NOMO-1 treated with dmso at 0.1 percent for 144 hours (cell line): ENCODE measurements around the gene HOTAIR.

Experiments
- DNase-seq: peaks from one replicate; lab custom pipeline; 2025; ENCODE audit not compliant: unreplicated experiment; lab: John Stamatoyannopoulos, UW

HOTAIR gene

DNA sequence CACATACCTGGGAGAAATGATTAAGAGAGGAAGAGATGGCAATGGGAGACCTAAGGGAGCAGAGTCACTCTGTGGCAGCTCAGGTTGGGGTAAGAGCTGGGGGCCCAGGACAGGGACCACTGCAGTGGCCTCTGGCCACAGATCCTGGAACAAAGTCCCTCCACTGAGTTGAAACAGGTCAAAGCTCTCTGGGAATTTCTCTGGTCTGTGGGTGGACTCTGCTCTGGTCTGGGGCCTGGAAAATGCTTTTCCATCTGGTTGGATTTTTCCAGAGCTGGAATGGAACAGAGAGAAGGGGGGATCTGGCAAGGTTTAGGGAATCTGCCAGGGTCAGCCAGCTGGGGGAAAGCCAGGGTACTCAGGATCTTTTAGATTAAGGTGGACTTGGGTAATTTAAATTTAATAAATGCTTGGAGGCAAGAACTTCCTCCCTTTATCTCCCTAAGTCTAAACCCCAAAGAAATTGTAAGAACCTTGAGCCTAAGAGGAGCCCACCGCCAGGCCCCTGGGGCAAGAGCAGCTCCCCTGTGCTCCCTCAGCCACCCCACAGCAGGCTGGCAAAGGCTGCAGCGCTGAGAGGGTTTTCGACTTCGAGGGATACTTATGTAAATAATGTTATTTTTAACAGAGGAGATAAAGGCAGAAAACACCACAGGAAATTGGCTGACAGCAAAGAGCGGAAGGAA lies 13.9 kb upstream of the HOTAIR start:
- DNase-seq = no peak

DNA sequence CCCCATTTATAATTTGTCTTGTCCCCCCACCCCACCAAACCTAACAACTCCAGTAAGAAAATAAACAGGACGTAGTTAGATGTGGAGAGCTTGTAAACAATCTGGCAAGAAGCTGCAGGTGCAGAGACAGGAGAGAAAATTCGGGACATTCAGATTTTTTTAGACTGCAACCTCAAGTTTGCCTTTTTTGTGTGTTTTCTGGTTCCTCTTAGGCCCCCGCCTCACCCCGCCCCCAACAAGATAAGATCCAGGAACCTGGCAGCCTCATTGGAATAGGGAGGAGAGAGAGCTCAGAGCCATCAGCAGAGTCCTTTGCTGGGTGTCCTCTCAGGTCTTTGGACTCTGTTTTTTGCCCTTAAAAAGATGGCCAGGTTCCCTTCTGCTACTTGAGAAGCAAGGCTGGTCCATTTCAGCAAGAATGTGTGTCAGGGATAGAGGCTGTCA lies 13.1 kb upstream of the HOTAIR start:
- no peak for DNase-seq

DNA sequence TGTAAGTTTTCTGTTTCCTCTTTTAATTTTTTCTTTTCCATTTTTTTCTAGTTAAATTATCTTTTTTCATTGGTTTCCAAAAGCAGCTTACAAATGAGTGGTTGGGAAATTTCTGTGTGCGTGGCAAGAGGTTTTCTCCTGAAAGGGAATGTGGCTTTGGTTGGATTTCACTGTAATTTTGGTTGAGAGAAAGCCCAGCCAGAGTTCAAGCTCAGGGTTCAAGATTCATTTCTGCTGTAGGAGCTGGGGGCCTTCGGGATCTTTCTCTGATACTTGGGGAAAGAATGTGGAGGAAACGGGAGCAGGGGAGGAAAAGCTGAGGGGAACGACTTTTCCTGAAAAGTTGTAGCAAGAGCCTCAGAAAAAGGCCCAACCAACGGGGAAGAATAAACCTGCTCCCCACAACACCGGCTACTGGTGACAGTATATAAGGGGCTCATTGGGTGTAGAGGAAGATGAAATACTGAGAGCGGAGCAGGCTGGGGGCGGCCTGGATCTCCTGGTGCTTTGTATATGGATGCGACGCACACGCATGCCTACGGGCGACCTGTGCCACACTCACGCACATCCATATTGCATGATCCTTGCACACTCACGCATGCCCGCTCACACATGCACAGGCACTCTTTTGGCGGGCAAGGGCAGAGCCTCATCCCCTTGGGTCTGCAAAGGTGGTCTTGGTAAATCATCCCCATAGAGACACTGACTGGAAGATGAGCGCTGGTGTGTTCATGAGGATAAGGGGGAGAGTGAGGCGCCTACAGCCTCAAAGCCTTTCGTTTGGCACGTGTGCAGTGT lies 12.1 kb upstream of the HOTAIR start:
- no peak for DNase-seq

DNA sequence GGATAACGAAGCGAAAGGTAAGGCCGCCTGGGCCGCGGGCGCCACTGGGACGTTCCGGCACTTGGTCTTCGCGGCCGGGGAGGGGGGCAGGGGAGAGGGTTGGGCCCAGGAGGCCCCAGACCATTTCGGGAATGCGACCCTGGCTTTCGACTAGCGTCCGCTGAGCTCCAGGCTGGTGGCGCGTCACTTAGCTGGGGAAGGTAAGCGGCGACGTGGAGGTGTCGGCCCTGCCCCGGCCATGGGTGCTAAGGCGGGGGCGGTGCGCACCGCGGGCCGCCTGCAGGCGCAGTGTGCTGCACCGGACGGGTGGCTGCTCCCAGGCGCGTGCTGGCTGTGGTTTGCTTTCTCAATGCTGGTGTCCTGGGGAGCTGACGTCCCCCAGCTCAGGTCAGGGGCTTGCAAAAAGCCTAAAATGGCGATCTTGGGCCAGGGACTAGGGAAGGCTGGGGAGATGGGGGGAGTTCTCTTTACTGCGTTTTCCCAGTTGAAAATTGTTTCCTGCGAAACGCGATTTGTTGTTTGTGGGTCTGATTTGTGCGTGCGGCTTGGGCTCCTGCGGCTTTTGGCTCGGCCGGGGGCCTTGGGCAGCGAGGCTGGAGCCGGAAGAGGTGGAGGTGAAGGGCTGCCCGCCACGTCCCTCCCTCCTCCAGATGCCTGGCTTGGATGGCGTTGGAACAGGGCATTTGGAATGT lies 11.4 kb upstream of the HOTAIR start:
- DNase-seq = no peak

DNA sequence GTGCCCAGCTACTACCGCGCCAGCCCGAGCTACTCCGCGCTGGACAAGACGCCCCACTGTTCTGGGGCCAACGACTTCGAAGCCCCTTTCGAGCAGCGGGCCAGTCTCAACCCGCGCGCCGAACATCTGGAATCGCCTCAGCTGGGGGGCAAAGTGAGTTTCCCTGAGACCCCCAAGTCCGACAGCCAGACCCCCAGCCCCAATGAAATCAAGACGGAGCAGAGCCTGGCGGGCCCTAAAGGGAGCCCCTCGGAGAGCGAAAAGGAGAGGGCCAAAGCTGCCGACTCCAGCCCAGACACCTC lies 10.9 kb upstream of the HOTAIR start:
- no peak for DNase-seq

DNA sequence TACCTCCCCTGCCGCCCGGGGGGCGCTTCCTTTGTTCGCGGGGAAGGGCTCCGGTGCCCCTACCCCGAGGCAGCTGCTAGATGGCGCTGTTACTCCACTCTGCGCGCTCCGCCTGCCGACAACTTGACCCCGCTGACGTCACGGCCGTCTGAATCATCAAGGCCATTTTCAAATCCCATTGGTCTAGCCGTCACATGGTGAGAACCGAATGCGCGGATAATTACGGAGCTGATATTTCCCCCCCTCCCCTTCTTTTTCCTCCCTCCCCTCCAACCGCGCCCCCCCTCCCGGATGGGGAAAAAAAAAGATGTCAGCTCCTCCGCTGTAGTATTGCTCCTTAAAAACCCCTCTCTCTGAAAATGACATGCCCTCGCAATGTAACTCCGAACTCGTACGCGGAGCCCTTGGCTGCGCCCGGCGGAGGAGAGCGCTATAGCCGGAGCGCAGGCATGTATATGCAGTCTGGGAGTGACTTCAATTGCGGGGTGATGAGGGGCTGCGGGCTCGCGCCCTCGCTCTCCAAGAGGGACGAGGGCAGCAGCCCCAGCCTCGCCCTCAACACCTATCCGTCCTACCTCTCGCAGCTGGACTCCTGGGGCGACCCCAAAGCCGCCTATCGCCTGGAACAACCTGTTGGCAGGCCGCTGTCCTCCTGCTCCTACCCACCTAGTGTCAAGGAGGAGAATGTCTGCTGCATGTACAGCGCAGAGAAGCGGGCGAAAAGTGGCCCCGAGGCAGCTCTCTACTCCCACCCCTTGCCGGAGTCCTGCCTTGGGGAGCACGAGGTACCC lies 10.3 kb upstream of the HOTAIR start, which contains the start of gene HOXC10:
TSS of gene HOXC10 (plus strand) at position 246 of the 791 bp plus-strand sequence. CDS start at position 360, 114 bp downstream.
- peak; percentile 72 for DNase-seq

DNA sequence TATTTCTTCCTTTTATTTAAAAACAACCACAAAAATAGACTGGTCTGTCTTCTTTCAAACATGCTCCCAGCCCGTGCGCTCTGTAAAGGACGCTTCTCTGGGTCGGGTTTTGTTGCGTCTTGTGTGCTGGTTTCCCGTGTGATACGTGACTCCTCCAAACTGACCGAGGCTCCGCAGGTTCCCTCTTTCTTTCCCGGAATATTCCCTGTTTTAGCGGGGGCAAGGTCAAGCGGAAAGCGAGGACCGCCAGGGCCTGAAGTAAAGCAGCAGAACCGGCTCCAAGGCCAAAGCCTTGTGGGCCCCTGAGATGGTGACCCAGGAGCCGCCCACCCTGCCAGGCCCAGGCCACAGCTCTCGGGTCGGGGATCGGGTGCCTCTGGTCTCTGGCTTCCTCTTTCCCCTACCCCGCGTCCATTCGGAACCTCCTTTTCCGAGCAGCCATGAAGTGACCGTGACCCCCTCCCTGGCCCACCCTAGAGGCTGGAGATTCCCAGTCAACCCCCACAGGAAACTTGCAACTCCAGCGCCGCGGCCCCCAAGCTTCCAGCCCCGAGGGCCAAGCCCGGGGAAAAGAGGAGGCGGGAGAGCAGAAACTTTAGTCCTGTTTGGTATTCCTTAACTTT lies 9.3 kb upstream of the HOTAIR start:
- no peak for DNase-seq

DNA sequence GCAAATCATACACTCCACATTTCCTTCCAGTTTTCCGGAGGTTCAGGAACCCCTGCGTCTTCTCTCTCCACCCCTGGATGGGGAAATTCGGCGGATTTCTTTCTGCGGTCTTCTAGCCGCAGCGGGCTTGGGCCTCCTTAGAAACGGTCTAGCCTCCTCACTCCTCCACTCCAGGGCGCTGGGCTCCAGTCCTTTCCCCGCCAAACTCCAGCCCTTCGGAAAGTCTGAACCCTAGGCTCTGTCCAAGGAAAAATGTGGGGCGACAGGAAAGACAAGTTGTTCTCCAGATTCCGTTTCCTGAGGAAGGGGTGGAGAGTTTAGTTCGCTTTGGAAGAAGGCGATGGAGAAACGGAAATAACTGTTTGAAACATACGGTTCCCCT lies 8.8 kb upstream of the HOTAIR start:
- no peak for DNase-seq

DNA sequence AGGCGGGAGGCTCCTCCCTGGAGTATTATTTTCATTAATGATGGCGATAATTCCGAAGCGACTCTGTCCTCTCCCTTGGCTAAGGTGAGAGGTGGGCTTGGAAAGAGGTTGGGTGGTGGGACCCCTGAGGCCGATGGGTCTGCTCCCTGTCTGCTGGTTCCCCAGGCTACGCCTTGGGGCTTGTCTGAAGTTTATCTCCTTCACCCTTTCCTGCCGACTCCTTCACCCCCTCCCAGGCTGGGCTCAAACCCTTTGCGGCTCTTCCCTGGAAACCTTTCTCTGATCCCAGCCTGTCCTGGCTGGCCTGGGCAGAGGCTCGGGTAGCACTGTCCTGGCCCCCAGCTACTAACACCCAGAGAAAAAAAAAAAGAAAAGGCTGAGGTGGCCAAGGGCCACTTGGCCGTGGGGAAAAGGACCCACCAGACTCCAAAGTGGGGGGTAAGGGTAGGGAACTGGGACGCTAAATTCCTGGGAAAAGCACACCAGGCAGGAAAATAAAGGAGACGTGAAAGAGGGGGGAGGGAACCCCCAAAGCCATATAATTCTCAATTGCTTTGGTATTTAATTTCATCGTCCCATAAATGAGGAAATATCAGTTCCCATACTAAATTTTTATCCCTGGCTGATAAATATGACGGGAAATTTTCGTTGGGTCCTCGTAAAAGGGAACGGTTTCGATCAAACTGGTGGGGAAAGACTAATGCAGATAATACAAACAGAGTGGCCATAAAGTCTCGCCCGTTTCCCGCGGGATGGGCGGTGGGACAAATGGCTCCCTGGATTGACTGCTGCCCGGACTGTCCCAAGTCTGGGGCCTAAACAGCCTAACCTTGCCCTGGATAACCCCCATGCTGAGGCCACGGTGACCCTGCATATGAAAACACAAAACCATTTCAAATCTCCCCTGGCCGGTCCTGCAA lies 8.2 kb upstream of the HOTAIR start:
- no peak for DNase-seq

DNA sequence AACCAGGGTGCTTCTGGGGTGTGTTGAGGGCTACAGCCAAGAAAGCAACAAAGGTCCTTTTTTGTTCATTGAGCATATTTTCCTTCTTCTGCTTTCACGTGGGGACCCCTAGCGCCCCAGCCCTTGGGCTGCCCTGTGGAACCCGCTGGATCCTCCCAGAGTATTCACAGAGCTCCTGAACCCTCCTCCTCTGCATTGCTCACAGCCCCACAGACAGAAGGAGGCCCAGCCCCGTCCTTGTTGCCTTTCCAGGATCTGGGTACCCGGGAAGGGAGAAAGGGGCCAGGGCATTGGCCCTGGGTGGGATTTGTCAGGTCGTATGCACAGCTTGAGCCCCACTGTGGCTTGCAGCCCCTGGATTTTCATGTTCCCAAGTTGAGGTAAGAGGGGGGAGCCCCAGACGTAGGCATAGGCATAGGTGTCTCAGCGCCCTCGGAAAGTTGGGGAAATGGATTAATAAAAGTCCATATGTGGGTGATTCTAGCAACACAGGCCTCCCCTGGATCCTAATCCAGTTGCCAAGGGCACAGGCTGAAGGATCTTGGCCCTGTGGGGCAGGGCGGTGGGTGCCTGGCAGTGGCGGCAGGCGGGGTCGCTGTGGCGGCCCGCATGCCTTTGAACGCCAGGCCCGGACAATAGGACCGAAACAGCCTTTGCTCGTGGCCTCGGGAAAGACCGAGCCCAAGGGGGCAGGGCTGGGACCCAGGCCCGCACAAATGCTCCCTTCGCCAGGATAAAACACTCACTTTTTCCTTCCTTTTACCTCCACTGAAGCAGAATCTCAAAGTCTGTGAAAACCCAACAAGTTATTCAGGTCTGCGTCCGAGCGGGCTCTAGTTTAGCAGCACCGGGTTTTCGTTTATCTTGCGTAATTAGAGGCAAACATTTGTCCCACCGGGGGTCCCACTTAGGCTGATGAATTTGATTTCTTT lies 7.1 kb upstream of the HOTAIR start:
- DNase-seq = no peak

DNA sequence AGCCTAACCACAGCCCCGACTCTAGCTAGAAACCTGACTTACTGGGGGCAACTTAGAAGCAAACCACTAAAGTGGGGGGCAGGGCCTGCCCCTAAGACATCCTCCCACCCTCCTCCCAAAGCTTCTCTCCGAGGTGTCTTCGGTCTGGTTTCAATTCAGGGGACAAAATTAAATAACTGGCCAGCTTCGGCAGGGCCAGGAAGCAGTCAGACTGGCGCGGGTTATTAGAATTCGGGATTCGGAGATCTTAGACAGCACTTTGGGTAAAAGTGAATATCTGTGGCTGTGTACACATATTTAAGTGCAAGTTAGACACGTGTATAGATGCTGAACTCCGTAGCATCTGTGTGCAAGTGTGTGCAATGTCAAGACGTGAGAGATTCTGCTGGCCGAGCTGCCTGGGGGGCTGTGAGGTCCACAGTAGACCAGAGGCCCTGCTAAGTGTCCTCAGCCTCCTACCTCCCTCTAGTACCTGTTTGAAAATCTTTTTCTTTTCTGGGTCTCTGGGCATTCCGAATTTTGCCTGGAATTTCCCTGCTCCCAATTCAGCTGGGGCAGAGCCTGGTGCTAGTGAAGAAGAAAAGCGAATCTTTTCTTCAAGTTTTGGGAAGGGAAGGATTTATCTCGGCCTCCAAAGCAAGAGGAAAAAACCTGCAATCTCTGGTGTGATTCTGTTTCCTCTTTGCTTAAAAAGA lies 6.2 kb upstream of the HOTAIR start:
- no peak for DNase-seq

DNA sequence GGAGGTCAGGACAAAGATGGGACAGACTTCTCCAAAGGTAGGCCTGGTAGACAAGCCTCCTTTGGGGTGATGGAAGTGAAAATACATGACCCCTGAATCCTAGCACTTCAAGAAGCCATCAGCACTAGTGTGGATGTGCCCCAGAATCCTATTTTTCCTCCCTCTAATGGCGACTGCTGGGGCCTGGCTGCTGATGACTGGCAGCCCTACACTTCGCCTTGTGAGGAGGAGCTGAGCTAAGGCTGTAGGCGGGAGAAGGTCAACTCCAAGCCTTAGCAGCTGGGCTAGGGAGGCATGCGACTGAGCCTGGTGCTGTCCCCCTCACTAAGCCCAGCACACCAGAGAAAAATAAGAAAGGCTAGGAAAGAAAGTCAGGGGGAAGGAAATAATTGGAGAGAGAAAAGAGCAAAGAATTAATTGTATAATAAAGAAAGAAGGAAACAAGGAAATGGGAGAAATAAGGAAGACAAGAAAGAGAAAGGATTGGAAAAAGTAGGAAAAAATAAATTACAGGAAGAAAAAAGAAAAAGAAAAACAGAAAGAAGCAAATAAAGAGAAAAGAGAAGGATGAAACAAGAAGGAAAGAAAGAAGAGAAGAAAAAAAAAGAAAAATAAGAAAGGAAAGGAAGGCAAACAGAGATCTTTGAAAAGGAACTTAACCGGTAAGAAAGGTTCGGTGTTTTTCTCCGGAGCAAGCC lies 5.5 kb upstream of the HOTAIR start:
- DNase-seq = no peak

DNA sequence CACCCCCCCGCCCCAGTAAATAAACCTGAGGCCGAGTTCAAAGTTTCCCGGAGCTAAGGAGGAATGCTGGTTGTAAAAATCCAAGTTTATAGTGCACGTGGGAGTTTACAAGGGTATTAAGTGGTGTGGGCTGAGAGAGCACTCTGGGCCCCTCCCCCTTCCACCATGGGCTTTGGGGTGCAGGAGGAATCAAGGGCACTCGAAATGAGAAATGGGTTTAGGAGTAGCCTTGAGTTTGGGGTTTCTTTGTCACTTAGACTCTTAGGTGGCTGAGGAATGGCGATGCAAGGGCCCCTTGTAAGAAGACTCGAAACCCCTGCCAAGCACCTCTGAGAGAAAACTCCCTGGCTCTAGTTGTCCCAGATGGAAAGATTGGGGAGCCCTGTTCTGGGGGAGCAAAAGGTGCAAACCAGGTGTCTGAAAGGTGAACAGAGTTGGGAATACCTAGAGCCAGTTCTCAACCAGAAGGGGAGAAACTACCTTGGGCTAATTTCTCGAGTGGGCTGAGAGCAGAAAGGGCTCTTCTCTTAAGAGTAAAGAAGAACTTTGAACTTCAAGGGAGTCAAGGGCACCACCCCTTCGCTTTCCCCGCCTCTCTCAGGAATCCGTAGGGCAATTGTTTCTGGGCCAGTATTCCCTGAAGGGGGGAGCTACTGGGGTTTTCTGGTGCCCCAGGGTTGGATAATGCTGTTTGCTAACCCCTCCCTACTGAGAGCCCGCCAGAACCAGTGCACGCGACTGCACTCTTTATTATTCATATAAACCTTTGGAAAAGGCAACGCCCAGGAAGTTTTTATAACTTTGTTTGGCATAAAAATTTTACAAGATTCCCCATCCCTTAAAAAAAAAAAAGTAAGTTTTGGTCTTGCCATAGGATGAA lies 4.0 kb upstream of the HOTAIR start:
- DNase-seq = no peak

DNA sequence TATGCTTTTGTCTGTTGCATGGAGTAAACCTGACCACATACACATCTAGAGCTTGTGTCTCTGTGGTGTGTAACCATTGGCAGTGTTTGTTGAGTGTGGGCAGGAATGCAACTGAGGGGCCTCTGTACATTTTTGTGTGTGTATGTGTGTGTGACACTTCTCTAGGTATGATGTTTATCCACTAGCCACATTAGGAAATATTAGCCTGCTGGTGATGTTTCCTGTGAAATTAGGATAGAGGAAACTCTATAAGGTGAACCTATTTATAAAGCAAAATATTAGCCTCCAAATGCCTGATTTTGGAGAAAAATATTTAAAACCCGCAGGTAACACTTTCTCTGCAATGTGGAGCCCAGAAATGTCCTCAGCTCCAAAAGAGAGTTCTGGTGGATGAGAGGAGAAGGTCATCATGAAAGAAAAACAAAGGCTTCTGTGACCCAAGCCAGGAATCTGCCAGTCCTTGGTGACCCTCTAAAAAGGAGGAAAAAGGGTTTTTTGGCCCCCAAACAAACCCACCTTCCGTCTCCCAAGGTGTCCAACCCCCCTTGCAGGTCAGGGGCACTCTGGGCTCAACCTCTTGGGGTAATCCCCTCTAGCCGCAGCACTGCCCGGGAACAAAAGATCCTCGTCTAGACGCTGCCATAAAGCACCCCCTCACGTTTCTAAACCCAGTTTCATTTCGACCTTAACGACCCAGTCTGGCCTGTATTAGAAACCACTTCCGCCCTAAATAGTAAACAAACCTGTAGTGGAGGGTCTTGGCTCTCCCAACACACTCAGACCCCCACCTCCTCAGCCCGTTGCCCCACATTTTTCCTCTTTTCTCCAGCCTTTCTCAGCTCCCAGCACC lies 3.1 kb upstream of the HOTAIR start:
- no peak for DNase-seq

DNA sequence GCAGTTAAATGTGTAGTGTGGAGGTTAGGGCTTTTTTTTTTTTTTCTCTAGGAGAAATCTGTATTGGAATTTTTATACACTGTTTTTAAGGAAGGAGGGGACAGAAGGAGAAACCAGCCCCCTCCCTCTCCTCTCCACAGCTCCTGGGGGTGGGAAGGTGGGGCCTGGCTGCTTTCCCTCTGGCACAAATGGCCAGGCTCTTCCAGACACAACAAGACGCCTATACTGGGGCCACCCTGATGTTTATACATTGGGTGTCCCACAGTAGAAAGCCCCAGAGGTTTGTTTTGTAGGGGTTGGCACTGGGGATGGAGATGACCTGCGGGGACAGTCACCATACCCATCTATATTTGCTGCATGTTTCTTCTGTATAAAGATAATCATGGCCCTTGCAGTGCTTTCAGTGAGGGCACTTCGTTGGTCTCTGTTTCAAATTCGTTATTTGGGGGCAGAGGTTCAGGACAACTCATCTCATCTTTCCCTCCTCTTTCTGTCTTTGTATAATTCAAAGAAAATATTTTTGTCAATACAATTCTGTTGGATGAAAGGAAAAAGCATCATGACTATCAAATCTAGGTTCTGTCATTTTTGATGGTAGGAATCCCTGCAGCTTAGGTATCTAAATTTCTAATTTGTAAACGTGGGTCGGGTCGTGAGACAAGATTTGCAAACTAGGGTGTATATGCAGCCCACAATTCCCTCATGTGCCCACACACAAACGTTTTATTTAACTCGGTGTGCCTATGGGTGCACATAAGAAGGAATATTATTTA lies 2.3 kb upstream of the HOTAIR start:
- no peak for DNase-seq
